Anterior cingulate cortex (tissue), 58 donors: ENCODE data around the gene ITGB8.

Source experiments
- DNase-seq, 58 donors: peaks; one replicate each; lab custom pipeline; 2025; lab: John Stamatoyannopoulos, UW

Gene ITGB8

DNA sequence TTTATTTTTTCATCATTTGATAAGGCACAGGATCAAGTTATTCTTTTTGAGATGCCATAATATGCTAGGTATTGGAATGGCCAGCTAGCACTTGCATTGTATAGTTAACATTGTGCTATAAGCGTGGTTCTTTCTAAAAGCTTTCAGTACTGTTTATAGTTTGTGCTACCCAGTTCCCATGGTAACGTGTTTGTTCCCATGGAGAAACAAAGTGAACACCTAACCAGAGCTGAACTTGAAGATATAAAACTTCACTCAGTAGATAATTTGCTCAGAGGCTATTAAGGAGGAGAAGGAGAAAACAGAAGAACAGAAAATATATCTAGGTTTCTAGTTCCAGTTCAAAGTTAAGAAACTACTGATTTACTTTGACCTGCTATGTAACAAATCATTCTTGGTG is 23.6 kb upstream of the ITGB8 start:
- no peak for DNase-seq

GRCh38 chr7:20307901-20308300 is 22.8 kb upstream of the ITGB8 start:
- DNase-seq: peak in 16 of 58 donors; percentile 0 to 36 (median 8)

DNA sequence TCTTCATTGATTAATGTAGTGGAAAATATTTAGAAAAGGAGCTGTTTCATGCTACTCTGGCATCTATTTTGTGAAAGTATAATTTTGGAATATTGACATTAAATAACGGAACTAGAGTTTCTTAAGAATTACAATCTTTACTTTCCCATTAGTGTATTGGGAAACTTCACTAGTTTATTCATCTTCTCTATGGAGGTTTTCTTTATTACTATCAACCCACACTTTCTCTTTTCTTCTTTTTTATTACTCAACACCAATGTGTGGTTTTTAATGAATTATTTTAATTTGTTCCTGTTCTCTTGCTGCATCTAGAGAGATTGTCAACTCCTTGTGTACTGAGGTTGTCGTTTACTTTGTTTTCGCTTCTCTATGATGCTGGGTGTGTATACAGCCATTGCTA is 20.4 kb upstream of the ITGB8 start:
- DNase-seq: no peak

DNA sequence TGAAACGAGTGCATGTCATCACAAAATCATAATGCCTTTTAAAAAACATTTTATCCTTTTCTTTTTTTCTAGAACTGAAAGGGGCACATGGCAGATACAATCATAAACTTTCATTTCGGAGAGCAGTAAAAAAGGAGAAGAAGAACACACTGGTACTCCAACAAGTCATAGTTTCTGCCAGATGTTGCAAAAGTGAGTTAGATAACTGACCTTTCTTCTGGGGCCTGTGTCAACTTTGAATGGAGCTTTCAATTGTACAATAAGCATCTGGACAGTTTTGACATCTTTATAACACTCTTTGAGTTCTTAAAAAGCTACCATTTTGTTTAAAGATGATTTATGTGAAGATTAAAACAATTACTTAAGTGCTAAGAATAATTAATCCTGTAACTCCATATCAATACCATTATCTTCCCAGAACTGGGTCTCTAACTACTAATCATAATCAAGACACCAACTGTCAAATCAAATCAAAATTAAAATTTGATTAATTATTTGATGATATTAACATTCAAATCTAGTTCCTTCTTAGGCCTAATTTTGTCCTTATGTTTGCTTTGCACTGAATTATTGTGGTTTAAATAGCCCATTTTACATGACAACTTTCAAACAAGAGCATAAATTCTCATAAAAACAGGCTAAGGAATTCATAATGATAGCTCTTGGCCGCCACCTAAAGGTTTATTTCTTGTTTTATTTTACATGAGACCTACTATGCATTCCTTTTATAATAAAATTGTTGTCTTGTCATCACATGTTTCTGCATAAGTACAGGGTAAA is 19.5 kb upstream of the ITGB8 start:
- DNase-seq: peak in 1 of 58 donors; percentile 5

- no peak for DNase-seq
Observed at GRCh38 chr7:20311743-20312042, 19.0 kb upstream of the ITGB8 start.

GRCh38 chr7:20312562-20312961 is 18.1 kb upstream of the ITGB8 start:
- no peak for DNase-seq

GRCh38 chr7:20313626-20314025 is 17.1 kb upstream of the ITGB8 start:
- DNase-seq: no peak

DNA sequence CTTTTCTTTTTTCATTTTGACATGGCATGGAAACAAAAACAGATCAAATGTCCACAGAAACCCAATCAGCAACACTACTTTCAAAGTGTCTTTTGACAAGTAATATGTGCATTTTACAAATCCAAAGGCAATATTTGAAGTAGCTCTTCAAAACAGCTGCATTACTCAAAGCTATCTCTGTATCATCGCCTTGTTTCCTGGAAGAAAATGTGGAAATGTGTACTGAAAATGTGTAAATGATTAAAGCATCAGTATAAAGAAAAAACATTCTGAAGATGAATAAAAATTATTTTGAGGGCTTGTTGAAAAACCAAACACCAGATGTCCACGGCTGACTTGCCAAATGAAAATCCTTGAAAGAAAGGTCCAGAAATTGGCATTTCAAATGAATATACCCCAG is 16.5 kb upstream of the ITGB8 start:
- DNase-seq: no peak

GRCh38 chr7:20316706-20317105 is 14.0 kb upstream of the ITGB8 start:
- no peak for DNase-seq

GRCh38 chr7:20317413-20317812 is 13.3 kb upstream of the ITGB8 start:
- no peak for DNase-seq

DNA sequence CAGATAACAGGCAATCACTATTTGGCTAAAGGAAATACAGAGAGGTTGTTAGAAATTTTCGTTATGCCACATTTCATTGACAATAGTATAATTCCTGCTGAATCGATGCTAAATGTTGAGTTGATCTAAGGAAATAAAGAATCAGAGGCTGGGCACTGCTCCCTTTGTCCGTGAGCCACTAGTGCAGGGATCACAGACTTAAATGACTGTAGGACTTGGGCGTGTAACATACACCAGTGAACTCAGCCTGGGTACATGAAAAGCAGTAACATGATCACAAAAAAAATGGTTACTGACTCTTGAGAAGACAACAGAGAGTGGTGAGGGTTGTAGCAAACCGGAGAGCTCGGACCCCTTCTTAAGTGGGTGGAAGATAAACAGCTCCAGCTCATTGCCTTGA is 11.8 kb upstream of the ITGB8 start:
- no peak for DNase-seq

DNA sequence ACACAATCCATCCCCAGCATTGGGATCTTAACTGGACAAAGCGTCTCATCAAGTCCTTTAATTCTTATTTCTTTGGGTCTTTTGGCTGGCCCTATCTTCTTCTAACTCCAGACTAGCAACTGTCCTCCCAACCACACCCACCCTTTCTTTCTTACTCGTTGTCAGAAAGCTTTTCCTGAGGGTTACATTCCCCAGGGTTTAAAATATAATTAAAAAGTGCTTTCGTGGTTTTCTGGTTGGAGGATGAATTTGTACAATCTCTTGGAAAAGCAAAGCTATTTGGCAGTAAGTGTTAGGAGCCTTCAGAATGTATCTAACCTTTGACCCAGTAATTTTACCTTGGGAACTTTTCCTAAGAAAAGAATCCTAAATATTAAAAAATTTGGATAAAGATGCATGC is 10.4 kb upstream of the ITGB8 start:
- no peak for DNase-seq

DNA sequence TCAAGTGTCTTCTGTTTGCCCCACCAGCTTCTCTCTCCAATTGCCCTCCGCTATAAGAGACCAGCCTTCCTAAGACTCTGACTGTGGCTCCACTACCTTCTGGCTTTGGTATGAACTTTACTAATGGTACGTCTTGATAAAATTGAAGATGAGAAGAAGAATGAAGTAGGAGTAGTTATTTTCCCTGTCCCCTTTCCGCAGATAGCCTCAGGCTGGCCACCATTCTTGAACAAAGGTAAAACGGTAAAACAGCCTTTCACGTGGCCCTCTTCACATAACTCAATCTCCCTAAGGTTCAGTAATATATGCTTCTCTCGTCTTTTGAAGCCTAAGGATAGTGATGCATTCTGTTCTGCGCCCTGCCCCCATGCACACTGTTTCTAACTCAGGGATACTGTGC is 9.9 kb upstream of the ITGB8 start:
- DNase-seq: no peak

- no peak for DNase-seq
Observed at GRCh38 chr7:20323595-20323994, 7.1 kb upstream of the ITGB8 start.

DNA sequence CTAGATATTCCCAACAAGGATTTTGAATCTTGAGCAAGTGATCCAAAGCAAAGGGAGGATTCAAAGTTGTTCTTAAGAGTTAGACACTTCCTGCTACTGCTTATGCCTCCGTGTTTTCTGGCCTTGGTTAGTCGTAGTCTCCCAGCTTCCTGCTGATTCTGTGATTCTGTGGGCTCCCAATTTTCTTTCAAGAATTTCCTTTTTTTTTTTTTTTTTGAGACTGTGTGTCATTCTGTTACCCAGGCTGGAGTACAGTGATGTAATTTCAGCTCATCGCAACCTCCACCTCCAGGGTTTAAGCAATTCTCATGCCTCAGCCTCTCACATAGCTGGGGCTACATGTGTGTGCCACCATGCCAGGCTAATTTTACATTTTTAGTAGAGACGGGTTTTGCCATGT is 4.4 kb upstream of the ITGB8 start:
- no peak for DNase-seq

GRCh38 chr7:20327055-20327454 is 3.6 kb upstream of the ITGB8 start:
- no peak for DNase-seq

- no peak for DNase-seq
Observed at GRCh38 chr7:20328027-20328426, 2.7 kb upstream of the ITGB8 start.

GRCh38 chr7:20328692-20329091 is 2.0 kb upstream of the ITGB8 start:
- no peak for DNase-seq

- DNase-seq: peak in 53 of 58 donors; percentile 17 to 92 (median 67)
Observed at GRCh38 chr7:20329389-20330238, 1.1 kb upstream of the ITGB8 start.

- DNase-seq: peak in 57 of 58 donors; percentile 42 to 90 (median 79)
Observed at GRCh38 chr7:20330928-20331909, 519 bp downstream of the ITGB8 start.
